A549 (cell line): ENCODE data around the gene NLRX1. TPM values are rescaled to one million over a fixed set of nuclear protein-coding genes. Genes with fewer than 3 reads are reported as not detected.

Experiments used
- ATAC-seq, 2 experiments: fragments of 200-7000 bp in 1 of 2; fragments of >200 bp in 1 of 2; cut with Nextera tagmentation in 1 of 2; cut with Tn5 transposase in 1 of 2; 3 replicates each; pipeline versions ENCODE4 v1.8.0 to v1.9.1; 2018 to 2020; ENCODE audit warnings: mild to moderate bottlenecking in 1 of 2, moderate library complexity in 1 of 2
- CTCF ChIA-PET: fragments of 300-600 bp; sonication (Branson Sonifier 250); formaldehyde crosslinking; extraction: SDS; loops from one replicate; lab custom pipeline; 2021; ENCODE audit warnings: antibody characterized with exemption, inconsistent platforms; lab: Yijun Ruan, JAX
- POLR2A ChIA-PET: fragments of 350-600 bp; formaldehyde crosslinking; extraction: SDS; loops from one replicate; lab custom pipeline; 2021; ENCODE audit warnings: antibody characterized with exemption, inconsistent platforms; lab: Yijun Ruan, JAX
- DNase-seq, 2 experiments: peaks; one replicate each; pipeline versions ENCODE4 v3.0.0 to v3.0.0-alpha.2; 2011 to 2016; ENCODE audit warnings: low read depth in 1 of 2, low spot score in 1 of 2
- FAIRE-seq: peaks from 2 replicates; lab custom pipeline; 2011; peaks lifted over from hg19 to GRCh38; lab: Jason Lieb, UNC
- H3K27ac ChIP-seq, 2 experiments: fragments of >200 bp; sonication (Bioruptor Twin); formaldehyde crosslinking; 3 replicates each; pipeline ENCODE4 v1.5.1; 2016 to 2017
- H3K4me1 ChIP-seq: fragments of >200 bp; sonication (Bioruptor Twin); formaldehyde crosslinking; 3 replicates; pipeline ENCODE4 v1.6.1; 2016
- H3K4me2 ChIP-seq: fragments of >200 bp; sonication (Bioruptor Twin); formaldehyde crosslinking; 3 replicates; pipeline ENCODE4 v1.6.1; 2016
- H3K4me3 ChIP-seq: fragments of >200 bp; sonication (Bioruptor Twin); formaldehyde crosslinking; 3 replicates; pipeline ENCODE4 v1.5.1; 2016
- H3K9me3 ChIP-seq: fragments of >200 bp; sonication (Bioruptor Twin); formaldehyde crosslinking; 3 replicates; pipeline ENCODE4 v1.6.1; 2016
- BHLHE40 ChIP-seq: IDR thresholded peaks from 2 replicates; pipeline ENCODE4 v1.6.1; 2012; ENCODE audit warnings: low read depth, low read length, inconsistent platforms
- CBX2 ChIP-seq: fragments of 200-600 bp; sonication (generic); IDR thresholded peaks from 2 replicates; pipeline ENCODE4 v1.6.1; 2016; ENCODE audit warnings: low read depth, mild to moderate bottlenecking, borderline replicate concordance
- CBX8 ChIP-seq: fragments of 200-600 bp; sonication (generic); IDR thresholded peaks from 2 replicates; pipeline ENCODE4 v1.6.1; 2016
- CHD2 ChIP-seq: fragments of 150-350 bp; IDR thresholded peaks from 2 replicates; pipeline ENCODE4 v1.6.1; 2014; ENCODE audit warnings: low read length; ENCODE audit not compliant: partially characterized antibody
- EHMT2 ChIP-seq: fragments of 200-600 bp; sonication (generic); IDR thresholded peaks from 2 replicates; pipeline ENCODE4 v1.6.1; 2016; ENCODE audit warnings: antibody characterized with exemption, low read depth, mild to moderate bottlenecking, moderate library complexity
- FOSL2 ChIP-seq, 2 experiments: fragments of 450-650 bp in 1 of 2; fragments of >200 bp in 1 of 2; sonication (Bioruptor Twin) in 1 of 2; formaldehyde crosslinking; IDR thresholded peaks; 2 replicates each; pipeline versions ENCODE4 v1.5.0 to v1.6.1; 2016 to 2020; ENCODE audit warnings: mild to moderate bottlenecking in 1 of 2, moderate library complexity in 1 of 2
- HES2 ChIP-seq: fragments of >200 bp; sonication (Bioruptor Twin); formaldehyde crosslinking; IDR thresholded peaks from 2 replicates; pipeline ENCODE4 v1.6.1; 2016
- KDM5A ChIP-seq: fragments of 200-600 bp; sonication (generic); IDR thresholded peaks from 2 replicates; pipeline ENCODE4 v1.6.1; 2016; ENCODE audit warnings: antibody characterized with exemption, mild to moderate bottlenecking
- MYC ChIP-seq: IDR thresholded peaks from 2 replicates; pipeline ENCODE4 v1.6.1; 2012; ENCODE audit warnings: mild to moderate bottlenecking, inconsistent platforms, low read length, improper control_type of control experiment, borderline replicate concordance
- NFE2L2 ChIP-seq: fragments of 150-350 bp; conservative IDR thresholded peaks from 2 replicates; pipeline ENCODE4 v1.6.1; 2014; ENCODE audit warnings: low read length
- NPAS2 ChIP-seq: fragments of 250-450 bp; sonication (Bioruptor Pico); IDR thresholded peaks from 2 replicates; pipeline ENCODE4 v1.8.0; 2022; ENCODE audit warnings: mild to moderate bottlenecking, moderate library complexity, borderline replicate concordance
- PHF8 ChIP-seq: fragments of 200-600 bp; sonication (generic); IDR thresholded peaks from 2 replicates; pipeline ENCODE4 v1.6.1; 2016; ENCODE audit warnings: low read depth, mild to moderate bottlenecking, antibody characterized with exemption, moderate library complexity, borderline replicate concordance
- POLR2A ChIP-seq: IDR thresholded peaks from 2 replicates; pipeline ENCODE4 v1.6.1; 2012; ENCODE audit warnings: mild to moderate bottlenecking, low read length
- POLR2AphosphoS2 ChIP-seq: conservative IDR thresholded peaks from 2 replicates; pipeline ENCODE4 v1.6.1; 2012; ENCODE audit warnings: low read length, improper control_type of control experiment, inconsistent platforms
- SMC3 ChIP-seq: fragments of >200 bp; sonication (Bioruptor Twin); formaldehyde crosslinking; IDR thresholded peaks from 3 replicates; pipeline ENCODE4 v1.6.1; 2018; ENCODE audit warnings: inconsistent platforms
- SREBF2 ChIP-seq: fragments of 450-650 bp; IDR thresholded peaks from 2 replicates; pipeline ENCODE4 v1.6.1; 2014; ENCODE audit warnings: mild to moderate bottlenecking, moderate library complexity
- TFCP2L1 ChIP-seq: fragments of 250-450 bp; sonication (Bioruptor Pico); IDR thresholded peaks from 2 replicates; pipeline ENCODE4 v1.5.0; 2021; ENCODE audit warnings: mild to moderate bottlenecking
- TP53 ChIP-seq: fragments of 250-450 bp; sonication (Bioruptor Pico); IDR thresholded peaks from 2 replicates; pipeline ENCODE4 v1.5.0; 2021; ENCODE audit warnings: mild to moderate bottlenecking, moderate library complexity
- USF2 ChIP-seq: fragments of 450-650 bp; IDR thresholded peaks from 2 replicates; pipeline ENCODE4 v1.6.1; 2014; ENCODE audit warnings: antibody characterized with exemption
- ZFP36 ChIP-seq: fragments of 450-650 bp; IDR thresholded peaks from 2 replicates; pipeline ENCODE4 v1.6.1; 2014; ENCODE audit warnings: borderline replicate concordance; ENCODE audit not compliant: partially characterized antibody
- ZSCAN20 ChIP-seq: fragments of 250-450 bp; sonication (Bioruptor Pico); IDR thresholded peaks from 2 replicates; pipeline ENCODE4 v1.8.0; 2022; ENCODE audit warnings: mild to moderate bottlenecking, moderate library complexity
- WGBS: methylation state at CpG from one replicate; pipeline ENCODE4 v1.1.6; 2017; ENCODE audit errors: missing lambda C conversion rate; 5-methylcytosine and 5-hydroxymethylcytosine counted together
- polyA plus RNA-seq, 4 experiments: library from polyadenylated mRNA; depleted of rRNA in 3 of 4; stranded (reverse); fragments of >200 nt; fragmentation: RNase III in 1 of 4; extraction: RNeasy Plus Mini Kit Qiagen cat#74134 plus additional on column Dnase treatment in 1 of 4; gene quantifications; 2 replicates in 3 of 4; 3 replicates in 1 of 4; pipeline ENCODE4 v1.2.3, GENCODE V29; 2011 to 2017
- TF ChIP-seq, protein P1 (sequence below): fragments of 200-600 bp; sonication (generic); IDR thresholded peaks from 2 replicates; pipeline ENCODE4 v1.6.1; 2016; ENCODE audit warnings: antibody characterized with exemption, mild to moderate bottlenecking, moderate library complexity
- TF ChIP-seq, protein P2 (sequence below): IDR thresholded peaks from 2 replicates; pipeline ENCODE4 v1.6.1; 2012

Gene NLRX1
- polyA plus RNA-seq, 2 of the 4 experiments (the other 2 are of a cell fraction), result 8.4 to 8.5 TPM

DNA sequence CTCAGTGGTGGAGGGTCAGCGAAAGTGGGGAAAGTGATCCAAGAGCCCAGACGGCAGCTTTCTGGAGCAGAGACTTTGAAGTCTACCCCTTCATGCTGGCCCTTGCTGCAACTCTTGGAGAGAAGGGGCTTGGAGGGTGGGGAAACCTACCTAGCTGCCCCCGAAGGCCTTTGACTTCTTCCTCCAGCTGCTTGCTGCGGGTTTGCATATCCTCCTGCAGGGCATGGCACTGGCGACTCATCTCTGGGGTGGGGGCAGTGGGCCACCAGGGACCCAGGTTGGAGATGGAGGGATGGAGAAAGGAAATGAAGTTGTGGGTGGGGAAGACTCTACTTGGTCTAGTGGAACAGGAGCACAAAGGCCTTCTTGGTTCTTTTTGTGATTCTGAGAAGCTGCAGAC, 24.5 kb downstream of the NLRX1 start:
- DNase-seq (no peak), FAIRE-seq (no peak), ATAC-seq (no peak)
- no peak for TF ChIP-seq BHLHE40
- no peak for TF ChIP-seq TFCP2L1 (CRISPR knock-in tag)
- TF ChIP-seq MYC, result no peak
- TF ChIP-seq ZFP36, result no peak
- no peak for TF ChIP-seq KDM5A
- no peak for TF ChIP-seq ZSCAN20 (CRISPR knock-in tag)
- TF ChIP-seq EHMT2, result no peak
- TF ChIP-seq POLR2A, result no peak
- TF ChIP-seq, protein P1, sequence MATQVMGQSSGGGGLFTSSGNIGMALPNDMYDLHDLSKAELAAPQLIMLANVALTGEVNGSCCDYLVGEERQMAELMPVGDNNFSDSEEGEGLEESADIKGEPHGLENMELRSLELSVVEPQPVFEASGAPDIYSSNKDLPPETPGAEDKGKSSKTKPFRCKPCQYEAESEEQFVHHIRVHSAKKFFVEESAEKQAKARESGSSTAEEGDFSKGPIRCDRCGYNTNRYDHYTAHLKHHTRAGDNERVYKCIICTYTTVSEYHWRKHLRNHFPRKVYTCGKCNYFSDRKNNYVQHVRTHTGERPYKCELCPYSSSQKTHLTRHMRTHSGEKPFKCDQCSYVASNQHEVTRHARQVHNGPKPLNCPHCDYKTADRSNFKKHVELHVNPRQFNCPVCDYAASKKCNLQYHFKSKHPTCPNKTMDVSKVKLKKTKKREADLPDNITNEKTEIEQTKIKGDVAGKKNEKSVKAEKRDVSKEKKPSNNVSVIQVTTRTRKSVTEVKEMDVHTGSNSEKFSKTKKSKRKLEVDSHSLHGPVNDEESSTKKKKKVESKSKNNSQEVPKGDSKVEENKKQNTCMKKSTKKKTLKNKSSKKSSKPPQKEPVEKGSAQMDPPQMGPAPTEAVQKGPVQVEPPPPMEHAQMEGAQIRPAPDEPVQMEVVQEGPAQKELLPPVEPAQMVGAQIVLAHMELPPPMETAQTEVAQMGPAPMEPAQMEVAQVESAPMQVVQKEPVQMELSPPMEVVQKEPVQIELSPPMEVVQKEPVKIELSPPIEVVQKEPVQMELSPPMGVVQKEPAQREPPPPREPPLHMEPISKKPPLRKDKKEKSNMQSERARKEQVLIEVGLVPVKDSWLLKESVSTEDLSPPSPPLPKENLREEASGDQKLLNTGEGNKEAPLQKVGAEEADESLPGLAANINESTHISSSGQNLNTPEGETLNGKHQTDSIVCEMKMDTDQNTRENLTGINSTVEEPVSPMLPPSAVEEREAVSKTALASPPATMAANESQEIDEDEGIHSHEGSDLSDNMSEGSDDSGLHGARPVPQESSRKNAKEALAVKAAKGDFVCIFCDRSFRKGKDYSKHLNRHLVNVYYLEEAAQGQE, result no peak
- no peak for TF ChIP-seq CBX2
- TF ChIP-seq FOSL2 (IDR thresholded peaks at IDR 0.05), result no peak
- no peak for TF ChIP-seq FOSL2 (CRISPR knock-in tag; IDR thresholded peaks at IDR 0.05)
- no peak for TF ChIP-seq SMC3
- no peak for TF ChIP-seq SREBF2
- no peaks in the 10 kb centered on the region; the same call in 2 of the 3 replicates for H3K4me1 ChIP-seq
- ChIA-PET CTCF (interaction anchor here (2.1 to 2.6 kb wide), 3 partner anchors 24 to 48 kb away, joined by 5 to 10 read pairs (median 6); partner anchors contain the start of gene NLRX1), POLR2A (no interaction called here)
- WGBS, result 87% methylated on average over 5 of the region's 5 CpGs
- no peak overlapping the region for H3K4me2 ChIP-seq
- no peaks in the 10 kb centered on the region for H3K9me3 ChIP-seq
- H3K4me3 ChIP-seq, result no peak overlapping the region
- no peak overlapping the region for H3K27ac ChIP-seq

GRCh38 chr11:119193626-119194025, 25.1 kb downstream of the NLRX1 start:
- POLR2A ChIA-PET, result no interaction called here
- ATAC-seq, result no peak

More at GRCh38 chr11:119193626-119194025, 25.1 kb downstream of the NLRX1 start:
- no peaks in the 10 kb centered on the region for H3K9me3 ChIP-seq
- TF ChIP-seq NFE2L2, result no peak
- TF ChIP-seq TP53, result no peak
- no peak for TF ChIP-seq BHLHE40
- TF ChIP-seq, protein P2, sequence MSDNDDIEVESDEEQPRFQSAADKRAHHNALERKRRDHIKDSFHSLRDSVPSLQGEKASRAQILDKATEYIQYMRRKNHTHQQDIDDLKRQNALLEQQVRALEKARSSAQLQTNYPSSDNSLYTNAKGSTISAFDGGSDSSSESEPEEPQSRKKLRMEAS, result no peak
- TF ChIP-seq ZFP36, result no peak
- TF ChIP-seq POLR2A, result no peak
- no peak for TF ChIP-seq HES2
- TF ChIP-seq ZSCAN20 (CRISPR knock-in tag), result no peak
- no peak for TF ChIP-seq NPAS2 (CRISPR knock-in tag)
- TF ChIP-seq POLR2AphosphoS2, result no peak
- TF ChIP-seq CBX8, result no peak
- TF ChIP-seq CHD2, result no peak
- TF ChIP-seq USF2, result no peak
- TF ChIP-seq PHF8, result no peak
- no peak overlapping the region for H3K27ac ChIP-seq
- no peak for DNase-seq
- no peaks in the 10 kb centered on the region; the same call in 2 of the 3 replicates for H3K4me1 ChIP-seq
- WGBS, result 84% methylated on average over 10 of the region's 10 CpGs
- no peak overlapping the region for H3K4me3 ChIP-seq
- no peak overlapping the region for H3K4me2 ChIP-seq
- FAIRE-seq, result no peak
- CTCF ChIA-PET, result interaction anchor here (2.1 to 2.6 kb wide), 2 partner anchors 24 to 49 kb away, joined by 6 to 10 read pairs; partner anchors contain the start of gene NLRX1
